Measurements from ENCODE around the gene TTLL1. TPM values are rescaled to one million over a fixed set of nuclear protein-coding genes. Genes with fewer than 3 reads are reported as not detected.

The TTLL1 gene
- total RNA-seq, 1 experiment from 2014 or later: 15.8 TPM

- no peak for DNase-seq (ENCODE audit: low read depth in 1 of 2, low spot score in 2 of 2)
- no peak overlapping the region for H3K27ac ChIP-seq
Measured at GRCh38 chr22:43101306-43101705, 12.1 kb upstream of the TTLL1 start.

GRCh38 chr22:43100225-43100624 is 11.0 kb upstream of the TTLL1 start:
- no peaks in the 10 kb centered on the region for H3K27me3 ChIP-seq (replicated peaks)
- H3K27ac ChIP-seq: peak overlapping the region; percentile 40; the same call in 1 of the 2 replicates
- peaks cover 11% of the 10 kb centered on the region for H3K4me1 ChIP-seq (replicated peaks)
- DNase-seq (ENCODE audit: low read depth in 1 of 2, low spot score in 2 of 2): peak in 1 of 2 experiments; percentile 58
- peaks cover 9% of the 10 kb centered on the region; the same call in 1 of the 2 replicates for H3K9me3 ChIP-seq (replicated peaks)
- no peaks in the 10 kb centered on the region for H3K36me3 ChIP-seq
- no peak overlapping the region for H3K4me3 ChIP-seq

More at GRCh38 chr22:43101306-43101705, 12.1 kb upstream of the TTLL1 start:
- peaks cover 9% of the 10 kb centered on the region; the same call in 1 of the 2 replicates for H3K9me3 ChIP-seq (replicated peaks)
- H3K4me1 ChIP-seq (replicated peaks): peaks cover 11% of the 10 kb centered on the region
- no peaks in the 10 kb centered on the region for H3K27me3 ChIP-seq (replicated peaks)
- H3K4me3 ChIP-seq: no peak overlapping the region
- H3K36me3 ChIP-seq: no peaks in the 10 kb centered on the region

GRCh38 chr22:43099095-43099494 is 9.9 kb upstream of the TTLL1 start:
- no peak overlapping the region for H3K4me3 ChIP-seq
- DNase-seq (ENCODE audit: low read depth in 1 of 2, low spot score in 2 of 2): no peak
- no peak overlapping the region for H3K27ac ChIP-seq
- peaks cover 11% of the 10 kb centered on the region for H3K4me1 ChIP-seq (replicated peaks)
- H3K27me3 ChIP-seq (replicated peaks): no peaks in the 10 kb centered on the region
- no peaks in the 10 kb centered on the region for H3K36me3 ChIP-seq
- H3K9me3 ChIP-seq (replicated peaks): peaks cover 9% of the 10 kb centered on the region; the same call in 1 of the 2 replicates

GRCh38 chr22:43098356-43098755 is 9.2 kb upstream of the TTLL1 start:
- Histone ChIP-seq H3K27me3 (replicated peaks) (no peaks in the 10 kb centered on the region), H3K27ac (no peak overlapping the region), H3K9me3 (replicated peaks) (peaks cover 9% of the 10 kb centered on the region; the same call in 1 of the 2 replicates), H3K4me1 (replicated peaks) (peaks cover 11% of the 10 kb centered on the region), H3K4me3 (no peak overlapping the region), H3K36me3 (no peaks in the 10 kb centered on the region)
- no peak for DNase-seq (ENCODE audit: low read depth in 1 of 2, low spot score in 2 of 2)

GRCh38 chr22:43096420-43096819 is 7.2 kb upstream of the TTLL1 start:
- H3K9me3 ChIP-seq (replicated peaks): peaks cover 9% of the 10 kb centered on the region; the same call in 1 of the 2 replicates

GRCh38 chr22:43094551-43094950 is 5.4 kb upstream of the TTLL1 start:
- Histone ChIP-seq H3K4me3 (no peak overlapping the region), H3K36me3 (no peaks in the 10 kb centered on the region)
- no peak for DNase-seq (ENCODE audit: low read depth in 1 of 2, low spot score in 2 of 2)

More at GRCh38 chr22:43096420-43096819, 7.2 kb upstream of the TTLL1 start:
- H3K4me1 ChIP-seq (replicated peaks): peaks cover 11% of the 10 kb centered on the region
- H3K4me3 ChIP-seq: no peak overlapping the region
- no peaks in the 10 kb centered on the region for H3K27me3 ChIP-seq (replicated peaks)
- no peaks in the 10 kb centered on the region for H3K36me3 ChIP-seq
- no peak for DNase-seq (ENCODE audit: low read depth in 1 of 2, low spot score in 2 of 2)
- H3K27ac ChIP-seq: no peak overlapping the region

GRCh38 chr22:43094085-43094484 is 4.9 kb upstream of the TTLL1 start:
- no peaks in the 10 kb centered on the region for H3K27me3 ChIP-seq (replicated peaks)
- no peak overlapping the region for H3K4me3 ChIP-seq
- peaks cover 9% of the 10 kb centered on the region; the same call in 1 of the 2 replicates for H3K9me3 ChIP-seq (replicated peaks)
- DNase-seq (ENCODE audit: low read depth in 1 of 2, low spot score in 2 of 2): no peak
- H3K36me3 ChIP-seq: no peaks in the 10 kb centered on the region
- no peaks in the 10 kb centered on the region for H3K4me1 ChIP-seq (replicated peaks)
- H3K27ac ChIP-seq: no peak overlapping the region

More at GRCh38 chr22:43094551-43094950, 5.4 kb upstream of the TTLL1 start:
- no peaks in the 10 kb centered on the region for H3K27me3 ChIP-seq (replicated peaks)
- no peaks in the 10 kb centered on the region for H3K4me1 ChIP-seq (replicated peaks)
- H3K27ac ChIP-seq: no peak overlapping the region
- peaks cover 9% of the 10 kb centered on the region; the same call in 1 of the 2 replicates for H3K9me3 ChIP-seq (replicated peaks)

GRCh38 chr22:43092085-43092484 is 2.9 kb upstream of the TTLL1 start:
- Histone ChIP-seq H3K4me3 (no peak overlapping the region), H3K9me3 (replicated peaks) (peaks cover 7% of the 10 kb centered on the region; the same call in 1 of the 2 replicates), H3K27ac (no peak overlapping the region), H3K36me3 (no peaks in the 10 kb centered on the region), H3K27me3 (replicated peaks) (no peaks in the 10 kb centered on the region), H3K4me1 (replicated peaks) (peaks cover 4% of the 10 kb centered on the region; the same call in 1 of the 2 replicates)
- no peak for DNase-seq (ENCODE audit: low read depth in 1 of 2, low spot score in 2 of 2)

GRCh38 chr22:43090130-43090789 is 1.1 kb upstream of the TTLL1 start:
- Histone ChIP-seq H3K36me3 (no peaks in the 10 kb centered on the region), H3K27me3 (replicated peaks) (no peaks in the 10 kb centered on the region), H3K27ac (no peak overlapping the region), H3K4me1 (replicated peaks) (peaks cover 4% of the 10 kb centered on the region; the same call in 1 of the 2 replicates), H3K9me3 (replicated peaks) (no peaks in the 10 kb centered on the region), H3K4me3 (no peak overlapping the region)
- DNase-seq (ENCODE audit: low read depth in 1 of 2, low spot score in 2 of 2): peak; percentile 77 to 80

- H3K9me3 ChIP-seq (replicated peaks): no peaks in the 10 kb centered on the region
- H3K4me1 ChIP-seq (replicated peaks): peaks cover 4% of the 10 kb centered on the region; the same call in 1 of the 2 replicates
- H3K27ac ChIP-seq: peak overlapping the region; percentile 15; the same call in 1 of the 2 replicates
- no peaks in the 10 kb centered on the region for H3K27me3 ChIP-seq (replicated peaks)
- H3K4me3 ChIP-seq: peak overlapping the region; percentile 71
- DNase-seq (ENCODE audit: low read depth in 1 of 2, low spot score in 2 of 2): no peak
- no peaks in the 10 kb centered on the region for H3K36me3 ChIP-seq
Measured at GRCh38 chr22:43088627-43088983, 586 bp downstream of the TTLL1 start.

- Histone ChIP-seq H3K27me3 (replicated peaks) (no peaks in the 10 kb centered on the region), H3K36me3 (no peaks in the 10 kb centered on the region), H3K27ac (no peak overlapping the region), H3K4me3 (no peak overlapping the region), H3K9me3 (replicated peaks) (no peaks in the 10 kb centered on the region), H3K4me1 (replicated peaks) (peaks cover 4% of the 10 kb centered on the region; the same call in 1 of the 2 replicates)
- no peak for DNase-seq (ENCODE audit: low read depth in 1 of 2, low spot score in 2 of 2)
Measured at GRCh38 chr22:43085658-43086606, 3.3 kb downstream of the TTLL1 start.

- DNase-seq (ENCODE audit: low read depth in 1 of 2, low spot score in 2 of 2): no peak
- Histone ChIP-seq H3K36me3 (no peaks in the 10 kb centered on the region), H3K27me3 (replicated peaks) (no peaks in the 10 kb centered on the region), H3K4me1 (replicated peaks) (no peaks in the 10 kb centered on the region), H3K27ac (no peak overlapping the region), H3K4me3 (no peak overlapping the region), H3K9me3 (replicated peaks) (no peaks in the 10 kb centered on the region)
Measured at GRCh38 chr22:43081968-43082367, 7.2 kb downstream of the TTLL1 start.

- DNase-seq (ENCODE audit: low read depth in 1 of 2, low spot score in 2 of 2): no peak
- Histone ChIP-seq H3K36me3 (no peaks in the 10 kb centered on the region), H3K27ac (no peak overlapping the region), H3K9me3 (replicated peaks) (no peaks in the 10 kb centered on the region), H3K4me3 (no peak overlapping the region), H3K27me3 (replicated peaks) (no peaks in the 10 kb centered on the region), H3K4me1 (replicated peaks) (no peaks in the 10 kb centered on the region)
Measured at GRCh38 chr22:43080616-43081015, 8.6 kb downstream of the TTLL1 start.

GRCh38 chr22:43079742-43080141 is 9.4 kb downstream of the TTLL1 start:
- Histone ChIP-seq H3K4me3 (no peak overlapping the region), H3K4me1 (replicated peaks) (no peaks in the 10 kb centered on the region)

More at GRCh38 chr22:43079742-43080141, 9.4 kb downstream of the TTLL1 start:
- Histone ChIP-seq H3K36me3 (no peaks in the 10 kb centered on the region), H3K9me3 (replicated peaks) (no peaks in the 10 kb centered on the region), H3K27ac (no peak overlapping the region), H3K27me3 (replicated peaks) (no peaks in the 10 kb centered on the region)
- no peak for DNase-seq (ENCODE audit: low read depth in 1 of 2, low spot score in 2 of 2)
